Measurements from ENCODE around the gene DHX38. TPM values are rescaled to one million over a fixed set of nuclear protein-coding genes. Genes with fewer than 3 reads are reported as not detected.

The DHX38 gene
- polyA plus RNA-seq, 1 of the 3 experiments (the other 2 are of a cell fraction) = 75.0 TPM

DNA sequence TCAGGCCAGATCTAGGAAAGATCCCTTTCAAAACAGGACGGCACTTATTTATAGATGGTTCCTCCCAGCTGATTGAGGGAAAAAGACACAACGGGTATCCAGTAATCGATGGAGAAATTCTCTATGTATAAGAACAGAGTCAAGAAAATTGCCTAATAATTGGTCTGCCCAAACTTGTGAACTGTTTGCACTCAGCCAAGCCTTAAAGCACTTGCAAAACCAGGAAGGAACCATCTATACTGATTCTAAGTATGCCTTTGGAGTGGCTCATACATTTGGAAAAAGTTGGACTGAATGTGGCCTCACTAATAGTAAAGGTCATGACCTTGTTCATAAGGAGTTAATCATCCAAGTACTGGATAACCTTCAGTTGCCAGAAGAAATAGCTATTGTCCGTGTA is 24.7 kb upstream of the DHX38 start:
- Histone ChIP-seq H2AFZ (ENCODE audit: low read depth) (no peak overlapping the region), H3K4me1 (ENCODE audit: control insufficient read depth in 1 of 2, insufficient read depth in 2 of 2, low read depth in 1 of 2, low read length in 1 of 2) (no peaks in the 10 kb centered on the region), H3F3A (replicated peaks; ENCODE audit: insufficient read depth) (no peaks in the 10 kb centered on the region), H3K27ac (ENCODE audit: low read depth in 2 of 2, low read length in 1 of 2) (no peak overlapping the region), H3K36me3 (replicated peaks in 1 of 2; ENCODE audit: control insufficient read depth in 1 of 2, insufficient read depth in 2 of 2, low read length in 1 of 2) (no peaks in the 10 kb centered on the region), H3K9ac (no peak overlapping the region), H3K27me3 (ENCODE audit: insufficient read depth) (no peaks in the 10 kb centered on the region), H4K20me1 (ENCODE audit: insufficient read depth) (no peaks in the 10 kb centered on the region), H3K9me2 (no peaks in the 10 kb centered on the region), H3K4me2 (no peak overlapping the region), H3K4me3 (ENCODE audit: low read depth in 2 of 2, low read length in 1 of 2) (no peak overlapping the region), H3K79me2 (ENCODE audit: insufficient read depth) (no peaks in the 10 kb centered on the region), H3K9me3 (no peaks in the 10 kb centered on the region)
- WGBS (ENCODE audit: low lambda C conversion rate) = 71% methylated on average over 4 of the region's 4 CpGs
- POLR2A ChIA-PET = no interaction called here
- CTCF ChIA-PET = interaction anchor here (0.8 to 3.2 kb wide), 4 partner anchors 18 to 107 kb away, joined by 3 to 48 read pairs (median 3); no protein-coding TSS in a partner anchor
- DNase-seq = no peak
- no peak for TF ChIP-seq TCF12 (IDR thresholded peaks at IDR 0.05)
- TF ChIP-seq, protein P1, sequence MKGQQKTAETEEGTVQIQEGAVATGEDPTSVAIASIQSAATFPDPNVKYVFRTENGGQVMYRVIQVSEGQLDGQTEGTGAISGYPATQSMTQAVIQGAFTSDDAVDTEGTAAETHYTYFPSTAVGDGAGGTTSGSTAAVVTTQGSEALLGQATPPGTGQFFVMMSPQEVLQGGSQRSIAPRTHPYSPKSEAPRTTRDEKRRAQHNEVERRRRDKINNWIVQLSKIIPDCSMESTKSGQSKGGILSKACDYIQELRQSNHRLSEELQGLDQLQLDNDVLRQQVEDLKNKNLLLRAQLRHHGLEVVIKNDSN (IDR thresholded peaks at IDR 0.05; ENCODE audit: borderline replicate concordance, low read depth) = no peak
- TF ChIP-seq FOSL2 (IDR thresholded peaks at IDR 0.05; ENCODE audit: borderline replicate concordance, low read depth) = no peak
- TF ChIP-seq GABPA (IDR thresholded peaks at IDR 0.05; ENCODE audit: low read depth) = no peak
- no peak for TF ChIP-seq CHD2 (IDR thresholded peaks at IDR 0.05; ENCODE audit: low read length, partially characterized antibody)
- TF ChIP-seq MXI1 (IDR thresholded peaks at IDR 0.05; ENCODE audit: low read depth, low read length) = no peak
- TF ChIP-seq NRF1 (IDR thresholded peaks at IDR 0.05; ENCODE audit: low read depth, low read length) = no peak
- TF ChIP-seq FOXM1 (IDR thresholded peaks at IDR 0.05; ENCODE audit: low read depth) = no peak

DNA sequence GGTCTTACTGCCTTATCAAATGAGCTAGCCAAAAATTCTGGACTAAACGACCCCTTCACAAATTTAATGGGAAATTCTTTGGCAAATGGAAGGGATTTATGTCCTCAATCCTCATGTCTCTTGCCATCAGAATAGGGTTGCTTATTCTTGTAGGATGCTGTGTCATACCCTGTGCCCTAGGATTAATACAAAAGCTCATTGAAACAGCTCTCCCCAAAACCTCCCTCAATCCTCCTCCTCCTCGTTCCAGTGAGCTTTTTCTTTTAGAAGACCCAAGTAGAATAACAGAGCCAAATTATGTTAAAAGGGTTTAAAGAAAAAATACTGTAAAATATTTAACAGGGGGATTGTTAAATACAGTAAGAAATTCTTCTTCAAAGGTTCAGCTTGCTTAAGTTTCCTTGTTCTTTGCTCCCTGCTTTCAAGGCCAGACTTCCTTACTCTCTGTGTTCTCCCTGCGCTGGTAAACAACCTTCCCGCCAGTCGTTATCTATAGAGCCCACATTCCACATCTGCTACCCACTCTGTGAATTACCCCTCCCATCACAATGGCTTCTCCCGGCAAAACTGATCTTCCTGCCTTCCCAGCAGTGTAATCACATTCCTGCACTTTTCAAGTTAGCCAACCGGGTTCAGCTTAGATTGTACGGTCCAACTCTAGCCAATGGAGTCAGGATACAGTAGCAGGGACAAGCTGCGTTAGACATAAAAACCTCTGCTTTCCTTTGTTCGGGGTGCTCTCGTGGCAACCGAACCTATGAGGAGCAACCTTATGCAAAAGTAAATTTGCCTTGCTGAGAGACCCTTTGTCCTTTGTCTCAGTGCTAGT is 20.9 kb upstream of the DHX38 start:
- Histone ChIP-seq H3K27me3 (ENCODE audit: insufficient read depth) (no peaks in the 10 kb centered on the region), H2AFZ (ENCODE audit: low read depth) (no peak overlapping the region), H3K36me3 (replicated peaks in 1 of 2; ENCODE audit: control insufficient read depth in 1 of 2, insufficient read depth in 2 of 2, low read length in 1 of 2) (no peaks in the 10 kb centered on the region), H3K9ac (no peak overlapping the region), H3K4me3 (ENCODE audit: low read depth in 2 of 2, low read length in 1 of 2) (no peak overlapping the region), H3K9me2 (no peaks in the 10 kb centered on the region), H4K20me1 (ENCODE audit: insufficient read depth) (no peaks in the 10 kb centered on the region), H3K4me1 (ENCODE audit: control insufficient read depth in 1 of 2, insufficient read depth in 2 of 2, low read depth in 1 of 2, low read length in 1 of 2) (no peaks in the 10 kb centered on the region), H3K27ac (ENCODE audit: low read depth in 2 of 2, low read length in 1 of 2) (no peak overlapping the region), H3K9me3 (no peaks in the 10 kb centered on the region), H3F3A (replicated peaks; ENCODE audit: insufficient read depth) (no peaks in the 10 kb centered on the region), H3K4me2 (no peak overlapping the region), H3K79me2 (ENCODE audit: insufficient read depth) (no peaks in the 10 kb centered on the region)
- ChIA-PET CTCF (interaction anchor here (0.8 to 0.9 kb wide), 2 partner anchors 111 to 1962 kb away, joined by 3 read pairs; no protein-coding TSS in a partner anchor), POLR2A (no interaction called here)
- TF ChIP-seq SMC3 (IDR thresholded peaks at IDR 0.05; ENCODE audit: low read depth, low read length) = no peak
- no peak for TF ChIP-seq RCOR1 (IDR thresholded peaks at IDR 0.05; ENCODE audit: low read length)
- no peak for TF ChIP-seq ZBTB33 (IDR thresholded peaks at IDR 0.05; ENCODE audit: borderline replicate concordance, low read depth)
- TF ChIP-seq TAF1 (IDR thresholded peaks at IDR 0.05; ENCODE audit: borderline replicate concordance, low read depth, low read length) = no peak
- no peak for TF ChIP-seq MEF2A (IDR thresholded peaks at IDR 0.05; ENCODE audit: borderline replicate concordance, low read depth)
- TF ChIP-seq, protein P2, sequence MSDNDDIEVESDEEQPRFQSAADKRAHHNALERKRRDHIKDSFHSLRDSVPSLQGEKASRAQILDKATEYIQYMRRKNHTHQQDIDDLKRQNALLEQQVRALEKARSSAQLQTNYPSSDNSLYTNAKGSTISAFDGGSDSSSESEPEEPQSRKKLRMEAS (IDR thresholded peaks at IDR 0.05; ENCODE audit: low read depth) = no peak
- no peak for TF ChIP-seq POLR2AphosphoS5 (IDR thresholded peaks at IDR 0.05; ENCODE audit: low read depth, low read length)
- TF ChIP-seq PBX3 (IDR thresholded peaks at IDR 0.05) = no peak
- WGBS (ENCODE audit: low lambda C conversion rate) = 78% methylated on average over 12 of the region's 12 CpGs
- DNase-seq = no peak

All from SK-N-SH (cell line).